K562 (cell line): Measurements from ENCODE around the gene ASF1B. TPM values are rescaled to one million over a fixed set of nuclear protein-coding genes. Genes with fewer than 3 reads are reported as not detected.

Experiments used
- ATF7 ChIP-seq: fragments of 450-650 bp; IDR thresholded peaks from 2 replicates; pipeline ENCODE4 v1.7.1; 2014; ENCODE audit warnings: mild to moderate bottlenecking, moderate library complexity
- CCNT2 ChIP-seq: IDR thresholded peaks from 2 replicates; pipeline ENCODE4 v1.6.1; 2011; ENCODE audit warnings: borderline replicate concordance, low read depth, mild to moderate bottlenecking, moderate library complexity, mixed read lengths, low read length; ENCODE audit not compliant: insufficient read length; ENCODE audit errors: extremely low read depth
- CTBP1 ChIP-seq: fragments of 450-650 bp; IDR thresholded peaks from 2 replicates; pipeline ENCODE4 v1.6.1; 2016; ENCODE audit warnings: borderline replicate concordance
- CTCFL ChIP-seq: IDR thresholded peaks from 2 replicates; pipeline ENCODE4 v1.6.1; 2011; ENCODE audit warnings: borderline replicate concordance, low read depth, mild to moderate bottlenecking, moderate library complexity, low read length; ENCODE audit not compliant: insufficient read depth, poor library complexity, severe bottlenecking
- DMBX1 ChIP-seq: fragments of 250-450 bp; sonication (Bioruptor Pico); IDR thresholded peaks from 2 replicates; pipeline ENCODE4 v1.8.0; 2022; ENCODE audit warnings: inconsistent platforms, mild to moderate bottlenecking, moderate library complexity, borderline replicate concordance
- ELK3 ChIP-seq: fragments of 450-650 bp; formaldehyde crosslinking; IDR thresholded peaks from 2 replicates; pipeline ENCODE4 v1.4.0; 2020; ENCODE audit warnings: mild to moderate bottlenecking
- ERF ChIP-seq: fragments of 450-650 bp; formaldehyde crosslinking; IDR thresholded peaks from 2 replicates; pipeline ENCODE4 v1.4.0; 2020; ENCODE audit warnings: mild to moderate bottlenecking, mixed read lengths
- HDAC6 ChIP-seq: IDR thresholded peaks from 2 replicates; pipeline ENCODE4 v1.6.1; 2012; ENCODE audit warnings: low read depth, mild to moderate bottlenecking, control low read depth, inconsistent platforms, low read length, moderate library complexity
- LCOR ChIP-seq: sonication (generic); formaldehyde crosslinking; IDR thresholded peaks from 2 replicates; pipeline ENCODE4 v1.8.0; 2022; ENCODE audit warnings: mild to moderate bottlenecking, missing genetic modification reagents
- POLR2G ChIP-seq: fragments of 200-400 bp; formaldehyde crosslinking; IDR thresholded peaks from 2 replicates; pipeline ENCODE4 v1.6.1; 2017; ENCODE audit warnings: low read depth, mild to moderate bottlenecking, antibody characterized with exemption, low read length, moderate library complexity
- SAFB2 ChIP-seq: fragments of 200-400 bp; formaldehyde crosslinking; IDR thresholded peaks from 2 replicates; pipeline ENCODE4 v1.6.1; 2018; ENCODE audit warnings: borderline replicate concordance, low read length, low read depth, moderate library complexity; ENCODE audit not compliant: severe bottlenecking
- SIN3A ChIP-seq, 2 experiments: fragments of 150-350 bp in 1 of 2; IDR thresholded peaks; 2 replicates each; pipeline ENCODE4 v1.6.1; 2011 to 2016; ENCODE audit warnings: borderline replicate concordance in 2 of 2, low read depth in 2 of 2, low read length in 2 of 2, mild to moderate bottlenecking in 2 of 2, moderate library complexity in 2 of 2; ENCODE audit not compliant: control insufficient read depth in 1 of 2
- THAP7 ChIP-seq: fragments of 250-450 bp; sonication (Bioruptor Pico); IDR thresholded peaks from 2 replicates; pipeline ENCODE4 v1.5.0; 2021
- ZBTB7A ChIP-seq: IDR thresholded peaks from 2 replicates; pipeline ENCODE4 v1.6.1; 2011; ENCODE audit warnings: low read depth, mild to moderate bottlenecking, low read length, moderate library complexity, borderline replicate concordance; ENCODE audit not compliant: control insufficient read depth
- ZNF395 ChIP-seq: fragments of 200-800 bp; sonication (Bioruptor generic); IDR thresholded peaks from 2 replicates; pipeline ENCODE4 v1.6.1; 2017; ENCODE audit warnings: missing genetic modification characterization, missing compliant biosample characterization
- ZNF592 ChIP-seq: fragments of 450-650 bp; IDR thresholded peaks from 2 replicates; pipeline ENCODE4 v1.6.1; 2017; ENCODE audit warnings: antibody characterized with exemption, mild to moderate bottlenecking
- polyA plus RNA-seq, 8 experiments: library from polyadenylated mRNA; depleted of rRNA in 4 of 8; stranded (reverse) in 5 of 8; unstranded in 3 of 8; fragments of >200 nt; fragmentation: Nextera tagmentation in 2 of 8; fragmentation: Illumina TruSeq in 1 of 8; extraction: Ambion mirVana in 2 of 8; extraction: Trizol in 1 of 8; gene quantifications; 2 replicates each; pipeline versions ENCODE4 v1.2.1 to v1.2.3, GENCODE V29; 2011 to 2014; ENCODE audit warnings: inconsistent platforms in 1 of 8, missing spikeins in 1 of 8
- total RNA-seq, 7 experiments: library from RNA; depleted of rRNA in 6 of 7; stranded (reverse); fragments of >200 nt in 6 of 7; fragmentation: Illumina TruSeq in 2 of 7; extraction: Trizol in 2 of 7; gene quantifications; 2 replicates each; pipeline versions ENCODE4 v1.2.1 to v1.2.3, GENCODE V29; 2011 to 2021; ENCODE audit warnings: low replicate concordance in 1 of 7

ASF1B gene
- total and polyA plus RNA-seq, 9 of the 15 experiments (the other 6 are each of a cell fraction or from before 2014, with no cell fraction given): 6.0 to 69.4 (median 53.3) TPM

- peak; percentile 64 for TF ChIP-seq CTCFL
- TF ChIP-seq ATF7: peak; percentile 26; the same call in 1 of the 2 replicates
- TF ChIP-seq LCOR (CRISPR knock-in tag): no peak
- TF ChIP-seq ZBTB7A: peak; percentile 76; the same call in 1 of the 2 replicates
- 0 out of 2 replicates have a peak, but pooled peaks have one; percentile 31 for TF ChIP-seq DMBX1 (CRISPR knock-in tag)
- TF ChIP-seq POLR2G: peak; percentile 70
- TF ChIP-seq CCNT2: peak; percentile 75
- peak; percentile 97 for TF ChIP-seq CTBP1
- TF ChIP-seq ZNF395 (CRISPR knock-in tag): peak; percentile 62; the same call in 1 of the 2 replicates
- TF ChIP-seq THAP7 (CRISPR knock-in tag): no peak
- 0 out of 2 replicates have a peak, but pooled peaks have one; percentile 57 for TF ChIP-seq ERF
- TF ChIP-seq HDAC6: peak; percentile 92; the same call in 1 of the 2 replicates
- no peak for TF ChIP-seq SAFB2
- peak; percentile 55; the same call in 1 of the 2 replicates for TF ChIP-seq ZNF592
- no peak for TF ChIP-seq ELK3 (CRISPR knock-in tag)
- TF ChIP-seq SIN3A (IDR thresholded peaks at IDR 0.05; ENCODE audit: borderline replicate concordance in 2 of 2, control insufficient read depth in 1 of 2, low read depth in 2 of 2, low read length in 2 of 2): peak in 1 of 2 experiments; percentile 41; a peak in 2 of 4 replicates
Measured at GRCh38 chr19:14073261-14073924, 63.0 kb downstream of the ASF1B start (continued).
